Activated CD4-positive, alpha-beta T cell treated with anti-CD3 and anti-CD28 coated beads, Interleukin-2, amount 50 U/mL, for 16 hours (primary cell): ENCODE measurements around the gene PTCD1.

Source experiments
- DNase-seq: peaks from one replicate; pipeline ENCODE4 v3.0.0-alpha.2; 2020

PTCD1 gene

GRCh38 chr7:99438573-99439480 is at the start of gene PTCD1, which contains the start of gene CPSF4:
Gene PTCD1 (minus strand): TSS chr7:99438798. CDS start chr7:99435242, 3,556 bp downstream.
Gene CPSF4 (plus strand): TSS chr7:99438943. CDS start chr7:99439083, 140 bp downstream.
- DNase-seq = peak; percentile 97

DNA sequence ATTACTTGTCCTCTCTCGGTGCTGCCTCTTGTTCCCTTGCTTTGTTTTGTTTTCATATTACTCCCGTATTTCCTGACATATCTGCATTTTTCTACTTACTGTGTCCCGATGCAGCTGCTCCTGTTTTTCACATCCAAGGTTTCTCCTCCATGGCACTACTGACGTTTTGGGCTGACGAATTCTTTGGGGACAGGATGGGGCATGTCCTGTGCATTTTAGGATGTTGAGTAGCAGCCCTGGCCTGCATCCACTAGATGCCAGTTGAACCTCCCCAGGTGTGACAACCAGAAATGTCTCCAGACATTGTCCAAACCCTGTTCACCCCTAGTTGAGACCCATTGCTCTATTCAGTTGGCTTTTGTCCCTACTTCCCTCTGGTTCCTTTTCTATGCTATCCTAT is 46.5 kb upstream of the PTCD1 start:
- DNase-seq = no peak

DNA sequence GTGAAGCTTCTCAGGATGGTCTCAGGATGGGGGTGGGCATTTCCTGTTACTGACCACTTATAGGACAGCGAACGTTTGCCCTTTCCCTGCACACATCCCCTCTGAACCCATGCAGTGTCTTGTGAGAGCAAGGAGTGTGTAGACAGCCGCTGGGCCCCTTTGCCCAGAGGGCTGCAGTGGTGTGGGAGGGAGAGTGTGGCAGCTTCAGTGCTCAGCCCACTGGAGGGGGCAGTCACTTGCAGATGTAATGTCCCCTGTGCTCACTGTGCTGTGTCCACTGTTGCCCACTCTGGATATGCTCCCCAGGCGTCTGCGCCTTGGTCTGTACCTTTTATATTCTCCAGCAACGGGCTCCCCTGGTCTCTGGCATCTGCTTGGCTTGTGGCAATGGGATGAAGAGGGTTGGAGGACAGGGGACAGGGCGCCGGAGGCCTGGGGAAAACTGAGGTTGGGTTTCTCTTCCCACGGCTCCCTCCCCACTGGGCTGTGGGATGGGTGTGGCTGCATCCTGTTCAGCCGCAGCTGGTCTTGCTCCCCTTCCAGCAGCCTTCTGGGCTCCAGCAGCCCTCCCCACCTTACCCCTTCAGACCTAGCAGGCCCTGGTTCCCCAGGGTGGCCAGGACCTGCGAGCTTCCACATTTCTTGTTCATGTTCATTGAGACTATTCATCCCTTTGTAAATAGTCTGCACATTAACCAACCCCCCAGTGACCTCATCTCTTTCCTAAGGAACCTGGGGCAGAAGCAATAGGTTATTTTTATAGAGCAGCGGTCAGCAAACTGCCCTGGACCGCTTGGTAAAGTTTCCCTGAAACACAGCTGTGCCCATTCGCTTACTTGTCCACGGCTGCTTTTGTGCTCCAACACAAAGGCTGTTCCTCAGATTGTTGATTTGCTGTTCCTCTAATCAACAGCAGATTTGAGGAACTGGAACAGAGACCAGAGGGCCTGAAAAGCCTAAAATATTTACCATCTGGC is 40.2 kb upstream of the PTCD1 start:
- no peak for DNase-seq

GRCh38 chr7:99476107-99476506 is 37.5 kb upstream of the PTCD1 start:
- DNase-seq = no peak

- DNase-seq = peak; percentile 61
Measured at GRCh38 chr7:99473315-99473596, 34.7 kb upstream of the PTCD1 start.

- peak; percentile 98 for DNase-seq
Measured at GRCh38 chr7:99472561-99473314, 34.1 kb upstream of the PTCD1 start, which contains the start of gene ZNF789. Gene ZNF789 (plus strand): TSS chr7:99472890. CDS start chr7:99476457, 3,567 bp downstream.

DNA sequence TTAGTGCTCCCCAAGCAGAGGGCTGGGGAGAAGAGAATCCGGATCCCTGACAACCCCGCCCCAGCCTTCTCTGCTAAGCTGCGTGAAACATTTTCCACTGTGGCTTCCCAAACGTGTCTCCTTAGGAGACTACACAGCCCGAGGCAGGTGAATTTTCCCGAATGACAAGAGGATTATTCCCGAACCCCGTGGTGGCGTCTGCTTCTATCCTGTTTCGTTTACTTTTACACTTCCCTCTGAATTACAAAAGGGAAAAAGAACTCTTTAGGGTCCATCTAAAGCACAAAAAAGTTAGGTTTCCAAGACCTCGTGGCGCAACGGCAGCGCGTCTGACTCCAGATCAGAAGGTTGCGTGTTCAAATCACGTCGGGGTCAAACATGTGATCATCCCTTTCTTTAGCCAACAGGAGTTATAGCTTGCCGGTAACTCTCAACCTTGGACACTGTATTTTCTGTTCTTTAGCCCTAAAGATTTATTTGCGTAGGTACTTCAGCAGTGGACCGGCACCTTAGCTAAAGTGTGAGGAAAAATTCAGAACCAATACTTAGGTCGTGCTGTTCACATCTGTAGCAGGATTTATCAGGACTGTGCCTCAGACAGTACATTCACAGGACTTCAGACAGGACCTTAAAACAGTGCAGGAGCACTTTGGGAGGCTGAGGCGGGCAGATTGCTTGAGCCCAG is 30.9 kb upstream of the PTCD1 start:
- no peak for DNase-seq

DNA sequence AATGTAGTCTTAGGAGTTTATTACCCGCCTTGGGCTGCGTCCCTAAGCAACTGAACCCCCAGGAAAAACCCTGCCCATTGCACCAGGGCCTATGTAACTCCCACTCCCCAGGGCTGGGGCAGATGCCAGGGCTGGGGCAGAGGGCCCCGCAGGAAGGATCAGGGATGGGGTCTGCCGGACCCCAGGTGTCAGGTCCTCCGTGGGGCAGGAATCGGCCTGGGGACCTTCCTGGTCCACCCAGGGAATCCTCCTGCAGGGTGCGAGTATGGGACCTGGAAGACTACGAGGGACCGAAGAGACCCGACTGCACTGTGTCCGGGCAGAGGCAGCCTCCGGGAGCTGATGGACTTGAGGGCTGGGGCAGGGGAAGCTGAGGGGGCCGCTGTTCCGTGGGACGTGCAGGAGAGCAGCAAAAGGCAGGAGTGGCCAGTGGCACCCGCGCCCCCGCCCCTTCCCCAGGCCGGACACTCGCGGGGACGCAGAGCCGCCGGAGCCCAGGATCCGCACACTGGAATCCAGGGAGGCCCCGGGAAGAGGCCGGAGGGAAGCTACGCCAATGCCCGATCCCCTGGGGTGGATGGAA is 29.8 kb upstream of the PTCD1 start:
- no peak for DNase-seq

DNA sequence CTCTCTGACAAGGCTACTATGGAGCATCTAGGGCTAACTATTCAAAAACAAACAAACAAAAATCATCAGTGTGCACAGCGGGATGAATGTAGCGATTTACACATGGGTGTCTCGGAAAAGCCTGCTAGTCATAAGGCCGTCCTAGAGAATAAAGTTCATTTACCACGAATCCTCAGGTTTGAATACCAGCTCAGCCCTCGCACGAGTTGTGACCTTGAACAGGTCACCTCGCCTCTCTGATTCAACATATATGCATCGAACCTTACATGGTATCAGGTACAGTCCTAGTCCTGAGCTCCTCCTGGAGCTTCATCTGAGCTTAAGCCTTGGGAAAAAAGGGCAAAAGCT is 26.8 kb upstream of the PTCD1 start:
- no peak for DNase-seq

- no peak for DNase-seq
Measured at GRCh38 chr7:99461221-99461620, 22.6 kb upstream of the PTCD1 start.

DNA sequence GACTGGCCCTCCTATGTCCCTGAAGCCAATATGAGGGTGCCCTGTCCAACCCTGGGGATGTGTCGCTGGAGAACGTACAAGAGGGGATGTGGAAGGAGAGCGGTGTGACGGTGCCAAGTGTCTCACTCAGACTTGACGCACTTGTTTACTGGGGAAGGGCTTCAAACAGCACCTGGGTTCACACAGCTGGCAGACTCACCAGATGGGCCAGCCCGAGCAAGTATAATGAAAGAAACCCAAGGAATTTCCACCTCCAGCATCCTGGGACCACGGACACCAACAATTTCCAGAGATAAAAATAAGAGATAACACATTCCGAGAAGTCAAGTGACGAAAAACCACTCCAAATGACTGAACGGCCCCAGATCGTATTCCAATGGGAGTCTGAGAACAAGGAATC is 22.1 kb upstream of the PTCD1 start:
- no peak for DNase-seq

GRCh38 chr7:99459087-99459486 is 20.5 kb upstream of the PTCD1 start:
- DNase-seq = peak; percentile 48

GRCh38 chr7:99457650-99458493 is 19.3 kb upstream of the PTCD1 start:
- DNase-seq = no peak

DNA sequence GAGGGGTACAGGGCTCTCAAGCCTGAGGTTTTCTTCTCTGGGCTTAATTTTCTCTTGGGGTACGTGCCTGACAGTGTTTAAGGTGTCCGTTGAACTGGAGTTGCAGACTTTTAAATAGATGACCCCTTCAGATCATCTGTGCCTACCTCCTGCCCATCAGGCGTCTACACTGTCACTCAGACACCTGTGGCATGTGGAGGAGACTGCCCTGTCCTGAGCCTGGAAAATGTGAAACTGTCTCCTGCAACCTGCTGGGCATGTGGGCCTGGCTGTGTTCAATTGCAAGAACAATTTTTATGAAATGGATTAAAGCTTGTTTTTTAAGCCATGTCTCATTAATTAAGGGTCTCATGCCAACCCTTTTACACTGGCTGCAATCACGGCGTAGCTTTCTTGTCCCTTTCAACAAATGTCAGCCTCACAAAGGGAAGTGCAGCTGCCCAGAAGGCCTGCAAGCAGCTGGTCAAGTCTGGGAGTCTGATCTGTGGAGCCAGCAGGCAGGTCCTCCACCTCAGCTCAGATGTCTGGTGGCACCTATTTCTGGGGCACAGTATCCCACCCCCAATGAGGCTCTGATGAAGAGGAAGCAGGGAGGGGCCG is 18.6 kb upstream of the PTCD1 start:
- DNase-seq = no peak

DNA sequence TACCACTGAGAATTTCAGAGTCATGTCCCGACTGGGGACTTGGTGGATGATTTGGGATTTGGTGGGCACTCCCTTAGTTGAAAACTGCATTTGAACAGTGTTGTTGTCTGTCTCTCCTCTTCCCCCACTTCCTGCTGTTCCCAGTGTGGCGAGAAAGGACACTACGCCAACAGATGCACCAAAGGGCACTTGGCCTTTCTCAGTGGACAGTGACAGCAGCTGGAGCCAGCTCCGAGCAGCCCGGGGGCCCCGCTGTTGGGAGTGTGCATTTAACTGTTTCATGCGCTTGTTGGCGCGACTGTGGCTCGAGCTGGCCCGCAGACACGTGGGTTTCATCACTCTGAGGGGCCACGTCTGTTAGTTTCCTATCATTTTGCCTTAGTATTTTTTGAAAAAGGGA is 17.7 kb upstream of the PTCD1 start:
- DNase-seq = no peak

DNA sequence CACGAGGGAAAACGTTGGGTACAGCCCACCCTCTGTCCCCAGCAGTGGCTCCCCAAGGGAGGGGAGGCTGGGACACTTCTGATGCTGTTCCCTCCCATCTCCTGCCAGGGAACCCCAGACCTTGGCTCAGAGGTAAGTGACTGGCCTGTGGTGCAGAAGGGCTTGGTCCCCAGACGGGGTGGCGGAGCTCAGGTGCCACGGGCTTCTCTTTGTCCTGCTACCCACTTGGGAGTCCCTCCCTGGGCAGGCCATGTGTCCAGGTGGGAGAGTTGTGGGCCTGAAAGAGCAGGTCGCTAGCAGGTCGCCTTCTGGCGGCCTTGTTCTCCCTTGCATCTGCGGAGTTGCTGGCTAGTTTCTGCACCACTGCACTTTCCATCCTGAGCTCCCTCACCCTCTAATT is 17.3 kb upstream of the PTCD1 start:
- DNase-seq = no peak

- no peak for DNase-seq
Measured at GRCh38 chr7:99453105-99453504, 14.5 kb upstream of the PTCD1 start.

GRCh38 chr7:99452541-99452940 is 13.9 kb upstream of the PTCD1 start:
- no peak for DNase-seq

DNA sequence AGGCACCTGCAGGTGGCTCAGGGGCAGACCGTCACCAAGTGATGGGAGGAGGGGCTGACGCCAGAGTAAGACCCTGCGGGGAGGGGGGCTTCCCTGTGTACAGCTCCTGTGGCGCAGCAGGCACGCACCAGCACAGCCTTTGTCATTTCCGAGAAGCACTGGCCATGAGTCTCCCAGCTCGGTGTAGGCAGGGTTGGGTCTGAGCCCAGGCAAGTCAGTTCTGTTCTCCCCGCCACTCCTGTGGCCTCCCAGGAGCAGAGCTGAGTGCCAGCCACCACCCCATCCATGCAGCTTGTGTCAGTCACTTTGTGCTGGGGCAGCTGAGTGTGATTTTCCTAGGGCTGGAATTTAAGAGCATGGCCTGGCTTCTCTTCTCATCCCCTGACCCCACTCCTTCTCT is 13.3 kb upstream of the PTCD1 start:
- no peak for DNase-seq

DNA sequence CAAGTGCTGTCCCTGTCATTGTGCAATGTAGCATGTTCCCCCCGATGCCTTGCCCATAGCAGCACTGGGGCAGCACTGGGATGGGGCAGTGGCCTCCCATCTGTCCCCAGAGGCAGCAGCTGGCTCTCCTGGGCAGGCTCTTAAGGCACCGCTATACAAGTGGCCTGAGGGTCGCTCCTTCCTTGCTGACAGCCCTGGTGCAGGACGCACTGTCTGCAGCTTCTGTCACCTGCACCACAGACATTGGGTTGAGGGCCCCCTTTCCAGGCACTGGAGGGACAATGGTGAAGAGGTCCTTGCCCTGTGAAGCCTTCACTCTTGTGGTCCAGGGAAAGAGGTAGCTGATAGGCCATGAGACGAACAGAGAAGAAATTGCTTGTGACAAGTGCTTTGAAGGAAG is 10.7 kb upstream of the PTCD1 start:
- no peak for DNase-seq

DNA sequence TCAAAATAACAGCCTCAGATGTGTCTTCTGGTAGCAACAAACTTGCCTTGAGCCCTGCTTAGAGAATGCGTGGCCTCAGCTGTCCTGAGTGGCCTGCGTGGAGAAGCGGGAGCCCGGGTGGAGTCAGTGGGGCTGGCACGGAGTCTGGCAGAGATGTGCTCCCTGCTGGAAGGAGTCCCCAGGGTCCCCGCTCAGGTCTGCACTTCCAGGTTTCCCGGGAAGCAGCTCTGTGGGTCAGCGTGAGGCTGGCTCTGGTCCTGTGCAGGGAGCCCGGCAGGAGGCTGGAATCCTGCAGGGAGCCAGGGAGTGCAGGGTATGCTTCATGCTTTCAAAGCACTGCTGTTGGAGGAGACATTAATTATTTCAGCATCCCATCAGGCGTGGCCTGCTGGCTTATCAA is 10.3 kb upstream of the PTCD1 start:
- no peak for DNase-seq
